H1 (cell line): Measurements from ENCODE around the gene KIF23. TPM values are rescaled to one million over a fixed set of nuclear protein-coding genes. Genes with fewer than 3 reads are reported as not detected.

Experiments
- CTBP2 ChIP-seq: IDR thresholded peaks from 2 replicates; pipeline ENCODE4 v1.7.0; 2011; ENCODE audit warnings: borderline replicate concordance, mild to moderate bottlenecking, moderate library complexity, mixed read lengths, low read length; ENCODE audit not compliant: insufficient read depth, insufficient read length
- POLR2AphosphoS5 ChIP-seq: IDR thresholded peaks from 2 replicates; pipeline ENCODE4 v1.6.1; 2011; ENCODE audit warnings: low read depth, low read length
- RFX5 ChIP-seq: IDR thresholded peaks from 2 replicates; pipeline ENCODE4 v1.6.1; 2011; ENCODE audit warnings: low read depth, low read length, improper control_type of control experiment, borderline replicate concordance
- SIX5 ChIP-seq: IDR thresholded peaks from 2 replicates; pipeline ENCODE4 v1.6.1; 2011; ENCODE audit warnings: mild to moderate bottlenecking, low read depth, low read length
- SUZ12 ChIP-seq: fragments of 200-600 bp; sonication (generic); IDR thresholded peaks from 2 replicates; pipeline ENCODE4 v1.6.1; 2012; ENCODE audit warnings: mild to moderate bottlenecking, inconsistent platforms, low read length, moderate library complexity, mixed read lengths
- TAF7 ChIP-seq: optimal IDR thresholded peaks from 2 replicates; pipeline ENCODE3; 2011; ENCODE audit warnings: low read depth, mild to moderate bottlenecking, inconsistent platforms, low read length, moderate library complexity, borderline replicate concordance
- polyA plus RNA-seq, 7 experiments: library from polyadenylated mRNA; depleted of rRNA in 3 of 7; stranded (reverse) in 5 of 7; unstranded in 2 of 7; fragments of >200 nt in 5 of 7; fragments of 200-250 nt in 2 of 7; gene quantifications; 1 replicate in 5 of 7; 2 replicates in 1 of 7; 4 replicates in 1 of 7; pipeline versions ENCODE4 v1.2.1 to v1.2.3, GENCODE V29; 2011 to 2013; ENCODE audit warnings: missing spikeins in 2 of 7, mixed read lengths in 2 of 7
- total RNA-seq: library from RNA; stranded (reverse); fragmentation: NEBNext Ultra II Directional; extraction: Animal tissue kit (Norgen Biotek cat#: 25700); gene quantifications from 2 replicates; pipeline ENCODE4 v1.2.1, GENCODE V29; 2021

Gene KIF23
- total and polyA plus RNA-seq, 2 of the 8 experiments (the other 6 are each of a cell fraction or from before 2014, with no cell fraction given), result 26.2 to 77.4 TPM

DNA sequence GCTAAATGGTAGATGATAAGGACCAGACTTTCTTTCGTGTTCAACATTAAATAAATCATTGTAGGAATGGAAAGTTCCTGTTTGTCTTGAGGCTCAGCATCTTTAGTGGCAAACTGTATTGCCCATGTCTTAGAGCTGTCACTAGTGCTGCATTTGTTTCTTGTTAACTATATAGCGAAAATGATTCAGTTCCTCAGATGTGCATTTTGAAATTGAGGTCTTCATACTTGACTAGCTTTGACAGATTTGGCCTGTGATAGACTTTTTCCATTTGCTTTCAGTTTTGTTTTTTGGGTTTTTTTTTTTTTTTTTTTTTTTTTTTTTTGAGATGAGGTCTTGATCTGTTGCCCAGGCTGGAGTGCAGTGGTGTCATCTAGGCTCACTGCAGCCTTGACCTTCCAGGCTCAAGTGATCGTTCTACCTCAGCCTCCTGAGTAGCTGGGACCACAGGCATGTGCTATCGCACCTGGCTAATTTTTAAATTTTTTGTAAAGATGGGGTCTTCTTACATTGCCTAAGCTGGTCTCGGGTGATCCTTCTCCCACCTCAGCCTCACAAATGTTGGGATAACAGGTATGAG, 29.0 kb downstream of the KIF23 start (continued):
- TF ChIP-seq RFX5, result no peak
- no peak for TF ChIP-seq POLR2AphosphoS5
- TF ChIP-seq CTBP2, result no peak
- no peak for TF ChIP-seq SUZ12
- no peak for TF ChIP-seq SIX5
- no peak for TF ChIP-seq TAF7
